HL-60 (cell line): Measurements from ENCODE around the gene CFAP92.

Experiments used
- DNase-seq, 2 experiments: peaks; one replicate each; pipeline ENCODE4 v3.0.0-alpha.2; 2010 to 2020; ENCODE audit warnings: low read depth in 1 of 2, low spot score in 1 of 2
- H3K27ac ChIP-seq: fragments of 250-450 bp; sonication (Bioruptor Pico); replicated peaks from 2 replicates; pipeline ENCODE4 v1.5.1; 2020; ENCODE audit warnings: mild to moderate bottlenecking, moderate library complexity
- H3K27me3 ChIP-seq: fragments of 250-450 bp; sonication (Bioruptor Pico); 2 replicates; pipeline ENCODE4 v1.5.1; 2021; ENCODE audit warnings: mild to moderate bottlenecking, moderate library complexity; ENCODE audit not compliant: insufficient read depth, poor library complexity, severe bottlenecking
- H3K4me3 ChIP-seq: replicated peaks from 2 replicates; pipeline ENCODE4 v1.5.1; 2011; ENCODE audit warnings: mild to moderate bottlenecking, control low read depth, low read length; ENCODE audit not compliant: insufficient read depth
- CTCF ChIP-seq: IDR thresholded peaks from one replicate; pipeline ENCODE4 v1.5.1; 2011; ENCODE audit warnings: low read length, control low read depth, inconsistent platforms; ENCODE audit not compliant: insufficient read depth
- GABPA ChIP-seq: IDR thresholded peaks from 2 replicates; pipeline ENCODE4 v1.6.1; 2012; ENCODE audit warnings: low read depth
- POLR2AphosphoS5 ChIP-seq: IDR thresholded peaks from 2 replicates; pipeline ENCODE4 v1.6.1; 2012; ENCODE audit warnings: low read depth
- SPI1 ChIP-seq: IDR thresholded peaks from 2 replicates; pipeline ENCODE4 v1.6.1; 2012; ENCODE audit warnings: low read depth, mild to moderate bottlenecking, borderline replicate concordance
- TF ChIP-seq, protein P1 (sequence below): IDR thresholded peaks from 2 replicates; pipeline ENCODE4 v1.6.1; 2012; ENCODE audit warnings: low read depth; ENCODE audit not compliant: insufficient replicate concordance

CFAP92 gene

GRCh38 chr3:128945041-128945877 is 48.6 kb downstream of the CFAP92 start:
- TF ChIP-seq, protein P1, sequence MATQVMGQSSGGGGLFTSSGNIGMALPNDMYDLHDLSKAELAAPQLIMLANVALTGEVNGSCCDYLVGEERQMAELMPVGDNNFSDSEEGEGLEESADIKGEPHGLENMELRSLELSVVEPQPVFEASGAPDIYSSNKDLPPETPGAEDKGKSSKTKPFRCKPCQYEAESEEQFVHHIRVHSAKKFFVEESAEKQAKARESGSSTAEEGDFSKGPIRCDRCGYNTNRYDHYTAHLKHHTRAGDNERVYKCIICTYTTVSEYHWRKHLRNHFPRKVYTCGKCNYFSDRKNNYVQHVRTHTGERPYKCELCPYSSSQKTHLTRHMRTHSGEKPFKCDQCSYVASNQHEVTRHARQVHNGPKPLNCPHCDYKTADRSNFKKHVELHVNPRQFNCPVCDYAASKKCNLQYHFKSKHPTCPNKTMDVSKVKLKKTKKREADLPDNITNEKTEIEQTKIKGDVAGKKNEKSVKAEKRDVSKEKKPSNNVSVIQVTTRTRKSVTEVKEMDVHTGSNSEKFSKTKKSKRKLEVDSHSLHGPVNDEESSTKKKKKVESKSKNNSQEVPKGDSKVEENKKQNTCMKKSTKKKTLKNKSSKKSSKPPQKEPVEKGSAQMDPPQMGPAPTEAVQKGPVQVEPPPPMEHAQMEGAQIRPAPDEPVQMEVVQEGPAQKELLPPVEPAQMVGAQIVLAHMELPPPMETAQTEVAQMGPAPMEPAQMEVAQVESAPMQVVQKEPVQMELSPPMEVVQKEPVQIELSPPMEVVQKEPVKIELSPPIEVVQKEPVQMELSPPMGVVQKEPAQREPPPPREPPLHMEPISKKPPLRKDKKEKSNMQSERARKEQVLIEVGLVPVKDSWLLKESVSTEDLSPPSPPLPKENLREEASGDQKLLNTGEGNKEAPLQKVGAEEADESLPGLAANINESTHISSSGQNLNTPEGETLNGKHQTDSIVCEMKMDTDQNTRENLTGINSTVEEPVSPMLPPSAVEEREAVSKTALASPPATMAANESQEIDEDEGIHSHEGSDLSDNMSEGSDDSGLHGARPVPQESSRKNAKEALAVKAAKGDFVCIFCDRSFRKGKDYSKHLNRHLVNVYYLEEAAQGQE, result no peak
- no peak for TF ChIP-seq CTCF
- no peak for TF ChIP-seq POLR2AphosphoS5
- TF ChIP-seq GABPA, result no peak
- TF ChIP-seq SPI1, result no peak
- DNase-seq, result no peak
- H3K27me3 ChIP-seq, result no peaks in the 10 kb centered on the region
- H3K4me3 ChIP-seq, result no peak overlapping the region
- H3K27ac ChIP-seq, result no peak overlapping the region

DNA sequence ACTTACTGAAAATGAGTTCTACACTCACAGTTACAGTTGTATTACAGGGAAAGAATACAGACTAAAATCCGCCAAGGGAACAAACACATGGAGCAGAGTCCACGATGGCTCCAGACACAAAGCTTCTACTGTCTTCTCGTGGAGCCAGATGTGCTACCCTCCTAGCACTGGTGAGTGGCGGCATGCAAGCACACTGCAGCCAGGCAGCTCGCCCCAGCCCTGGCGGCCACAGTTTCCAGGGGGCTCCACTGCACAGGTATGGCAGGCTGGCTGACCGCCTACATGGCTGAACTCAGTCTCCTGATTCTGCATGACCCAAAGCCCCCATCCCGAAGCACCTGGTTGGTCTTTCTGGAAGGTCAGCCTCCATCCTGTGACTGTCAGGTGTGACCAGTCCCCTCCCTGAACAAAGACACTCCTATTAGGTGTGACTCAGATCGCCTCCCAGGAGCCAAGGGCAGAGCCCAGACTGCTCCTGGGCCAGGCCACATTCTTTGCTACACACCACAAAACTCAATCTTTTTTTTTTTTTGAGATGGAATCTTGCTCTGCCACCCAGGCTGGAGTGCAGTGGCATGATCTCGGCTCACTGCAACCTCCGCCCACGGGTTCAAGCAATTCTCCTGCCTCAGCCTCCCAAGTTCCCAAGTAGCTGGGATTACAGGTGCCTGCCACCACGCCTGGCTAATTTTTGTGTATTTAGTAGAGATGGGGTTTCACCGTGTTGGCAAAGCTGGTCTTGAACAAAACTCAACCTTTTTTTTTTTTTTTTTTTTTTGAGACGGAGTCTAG is 51.5 kb downstream of the CFAP92 start:
- Histone ChIP-seq H3K27ac (no peak overlapping the region), H3K4me3 (no peak overlapping the region), H3K27me3 (no peaks in the 10 kb centered on the region)
- no peak for TF ChIP-seq SPI1
- no peak for TF ChIP-seq POLR2AphosphoS5
- no peak for TF ChIP-seq CTCF
- no peak for TF ChIP-seq GABPA
- TF ChIP-seq, protein P1, result no peak
- DNase-seq, result no peak

DNA sequence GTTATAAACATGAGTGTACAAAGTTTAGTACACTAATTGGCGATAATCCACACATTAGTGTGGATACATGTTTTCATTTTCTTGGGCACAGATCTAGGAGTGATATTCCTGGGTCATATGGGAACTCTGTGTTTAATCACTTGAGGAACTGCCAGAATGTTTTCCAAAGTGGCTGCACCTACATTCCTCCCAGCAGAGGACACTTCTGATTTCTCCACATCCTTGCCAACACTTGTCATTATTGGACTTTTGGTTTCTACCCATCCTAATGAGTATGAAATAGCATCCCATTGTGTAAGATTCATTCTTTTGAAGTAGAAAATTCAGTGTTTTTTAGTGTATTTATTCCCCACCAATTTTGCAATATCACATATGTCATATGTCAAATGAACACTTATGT is 53.6 kb downstream of the CFAP92 start:
- Histone ChIP-seq H3K27me3 (no peaks in the 10 kb centered on the region), H3K4me3 (no peak overlapping the region), H3K27ac (no peak overlapping the region)
- DNase-seq, result no peak
- TF ChIP-seq SPI1 (no peak), CTCF (no peak), GABPA (no peak), POLR2AphosphoS5 (no peak)
- TF ChIP-seq, protein P1, result no peak
